GM12875 (cell line): ENCODE results near the gene CALN1.

ENCODE experiments used
- H3K4me3 ChIP-seq: one replicate; pipeline ENCODE4 v1.5.1; 2011; ENCODE audit warnings: low read depth, low read length, control low read depth
- CTCF ChIP-seq: IDR thresholded peaks from 2 replicates; pipeline ENCODE4 v1.5.1; 2011; ENCODE audit warnings: low read depth, mild to moderate bottlenecking, control low read depth, inconsistent platforms, low read length, moderate library complexity, borderline replicate concordance; ENCODE audit not compliant: insufficient read depth

The CALN1 gene

DNA sequence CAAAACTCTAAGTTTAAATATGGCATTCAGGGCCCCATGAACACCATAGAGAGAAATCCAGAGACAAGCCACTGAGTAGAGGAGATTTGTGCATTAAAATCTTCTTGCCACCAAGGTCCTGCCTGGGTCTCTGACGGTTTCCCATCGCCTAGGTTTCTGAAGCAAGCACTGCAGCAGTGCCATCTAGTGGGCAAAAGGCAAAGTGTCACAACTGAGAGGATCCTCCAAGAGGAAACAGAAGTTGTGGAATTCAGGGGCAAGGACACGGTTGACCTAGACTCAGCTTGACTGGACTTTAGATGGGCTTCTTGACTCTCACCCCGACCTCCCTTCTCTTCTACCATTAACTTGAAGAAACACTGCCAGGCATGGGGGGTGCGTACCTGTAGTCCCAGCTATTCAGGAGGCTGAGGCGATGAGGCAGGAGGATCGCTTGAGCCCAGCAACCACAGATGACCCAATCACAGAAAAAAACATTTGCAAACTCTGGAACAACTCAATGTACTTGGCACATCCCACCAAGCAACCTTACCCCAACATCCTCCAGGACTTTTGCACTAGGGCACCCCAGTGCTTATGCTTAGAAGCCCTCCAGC is 676.1 kb downstream of the CALN1 start:
- TF ChIP-seq CTCF: peak; percentile 83
- H3K4me3 ChIP-seq: no peak overlapping the region

GRCh38 chr7:71733107-71733870 is 678.8 kb downstream of the CALN1 start:
- TF ChIP-seq CTCF: peak; percentile 87
- H3K4me3 ChIP-seq: no peak overlapping the region

DNA sequence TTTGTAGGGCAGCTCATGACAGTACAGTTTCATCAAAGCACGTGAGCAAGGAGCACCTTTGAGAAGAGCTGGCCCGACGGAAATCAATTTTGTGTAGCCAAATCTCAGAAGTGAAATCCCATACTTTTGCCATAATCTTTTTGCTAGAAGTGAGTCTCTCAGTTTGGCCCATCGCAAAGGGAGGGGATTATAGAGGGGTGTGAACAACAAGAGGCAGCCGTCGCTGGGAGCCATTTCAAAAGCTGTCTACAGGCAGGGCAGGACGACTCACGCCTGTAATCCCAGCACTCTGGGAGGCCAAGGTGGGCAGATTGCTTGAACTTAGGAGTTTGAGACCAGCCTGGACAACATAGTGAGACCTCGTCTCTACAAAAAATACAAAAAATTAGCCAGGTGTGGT is 680.4 kb downstream of the CALN1 start:
- H3K4me3 ChIP-seq: no peak overlapping the region
- TF ChIP-seq CTCF: no peak
